ENCODE measurements around the gene NFIA.

Gene NFIA

DNA sequence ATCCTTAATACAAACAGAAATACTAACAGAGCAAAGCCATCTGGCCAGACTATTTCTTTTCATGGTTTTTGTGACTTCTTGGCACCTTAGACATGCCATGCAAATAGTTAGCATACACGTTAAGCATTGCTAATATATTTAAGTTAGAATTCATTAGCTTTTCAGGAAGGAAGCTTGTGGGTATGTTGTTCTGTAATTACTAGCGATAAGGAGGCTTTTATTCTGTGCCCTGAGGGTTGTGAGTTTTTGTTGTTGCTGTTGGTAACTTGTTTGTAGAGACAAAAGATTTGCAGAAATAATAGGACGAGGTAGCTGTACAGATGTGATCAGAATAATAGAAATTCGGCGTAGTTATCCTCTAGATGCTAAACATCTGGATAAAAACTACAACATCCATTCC, 337.3 kb downstream of the NFIA start:
- no peak for DNase-seq

DNA sequence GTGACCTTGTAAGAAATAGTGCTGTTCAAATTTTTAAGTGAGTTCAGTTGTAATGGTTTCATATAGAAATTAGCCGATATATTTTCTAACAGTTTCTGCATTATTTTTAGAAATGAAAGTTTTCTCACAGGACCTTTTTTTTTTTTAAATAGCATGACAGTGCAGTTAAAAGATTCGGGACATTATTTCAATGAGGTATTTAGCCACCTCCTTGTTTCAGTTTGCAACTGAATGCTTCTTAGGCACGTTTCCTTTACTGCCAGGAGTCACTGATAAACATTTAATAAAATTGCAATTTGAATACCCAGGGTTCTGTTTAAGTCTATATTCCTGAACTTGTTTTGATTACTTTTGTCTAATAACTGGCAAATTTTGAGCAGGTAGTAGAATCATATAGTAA, 337.9 kb downstream of the NFIA start:
- no peak for DNase-seq

GRCh38 chr1:61420909-61421835, 338.8 kb downstream of the NFIA start:
- no peak for DNase-seq

- DNase-seq = no peak
Measured at GRCh38 chr1:61423643-61424042, 341.3 kb downstream of the NFIA start.

GRCh38 chr1:61424382-61424781, 342.0 kb downstream of the NFIA start:
- no peak for DNase-seq

DNA sequence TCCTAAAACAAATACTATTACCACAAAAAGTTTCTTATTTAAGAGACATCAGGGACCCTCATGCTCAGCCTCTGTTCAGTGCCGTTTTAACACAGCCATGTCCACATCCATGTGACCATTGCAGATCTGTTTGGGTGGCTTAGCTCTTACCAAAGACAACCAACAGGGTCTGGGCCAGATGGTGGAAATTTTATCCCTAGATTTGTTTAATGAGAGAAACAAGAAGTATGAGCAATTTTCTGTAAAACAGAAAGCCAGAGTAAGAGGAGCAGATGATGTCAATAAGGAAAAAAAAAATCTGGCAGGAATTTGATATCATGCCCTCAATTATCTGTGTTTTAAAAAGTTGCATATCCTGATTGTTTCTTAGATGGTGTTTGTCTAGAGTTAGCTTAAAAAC, 342.7 kb downstream of the NFIA start:
- DNase-seq = no peak

DNA sequence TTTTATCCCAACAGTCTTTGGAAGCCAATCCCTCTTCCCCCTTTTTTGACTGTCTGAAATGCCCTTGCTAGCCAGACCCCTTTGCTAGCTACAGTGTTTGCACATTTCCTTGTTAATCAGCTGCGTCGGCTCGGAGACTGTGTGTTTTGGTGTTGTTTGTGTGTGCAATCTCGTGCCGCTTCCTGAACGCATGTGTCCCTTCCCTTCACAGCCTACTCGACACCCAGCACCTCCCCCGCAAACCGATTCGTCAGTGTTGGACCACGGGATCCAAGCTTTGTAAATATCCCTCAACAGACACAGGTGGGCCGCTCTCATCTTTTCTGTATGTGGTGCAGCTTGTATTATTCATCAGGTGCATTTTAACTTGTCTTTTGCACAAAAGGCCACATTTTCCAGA, 343.9 kb downstream of the NFIA start:
- no peak for DNase-seq

DNA sequence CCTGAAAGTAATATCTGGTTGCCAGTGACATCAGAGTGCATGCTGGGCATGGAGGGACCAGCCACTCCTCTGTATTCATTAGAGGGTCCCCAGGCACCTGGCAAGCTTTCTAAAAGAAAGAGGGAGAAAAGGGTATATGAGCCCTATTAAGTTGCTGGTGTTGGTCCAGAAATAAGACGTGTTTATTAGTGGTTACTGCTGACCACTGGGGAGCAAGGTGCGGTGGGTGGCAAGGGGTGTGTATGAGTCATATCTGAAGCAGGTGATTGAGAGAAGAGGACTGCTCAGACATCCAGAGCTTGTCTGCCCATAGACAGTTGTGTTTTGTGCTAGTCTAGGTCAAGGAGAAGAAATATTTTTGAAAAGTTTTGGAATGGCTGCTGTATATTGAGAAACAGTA, 344.5 kb downstream of the NFIA start:
- no peak for DNase-seq

- DNase-seq = no peak
Measured at GRCh38 chr1:61427510-61427909, 345.1 kb downstream of the NFIA start.

- DNase-seq = no peak
Measured at GRCh38 chr1:61428146-61428545, 345.8 kb downstream of the NFIA start.

- DNase-seq = no peak
Measured at GRCh38 chr1:61432616-61433388, 350.4 kb downstream of the NFIA start.

DNA sequence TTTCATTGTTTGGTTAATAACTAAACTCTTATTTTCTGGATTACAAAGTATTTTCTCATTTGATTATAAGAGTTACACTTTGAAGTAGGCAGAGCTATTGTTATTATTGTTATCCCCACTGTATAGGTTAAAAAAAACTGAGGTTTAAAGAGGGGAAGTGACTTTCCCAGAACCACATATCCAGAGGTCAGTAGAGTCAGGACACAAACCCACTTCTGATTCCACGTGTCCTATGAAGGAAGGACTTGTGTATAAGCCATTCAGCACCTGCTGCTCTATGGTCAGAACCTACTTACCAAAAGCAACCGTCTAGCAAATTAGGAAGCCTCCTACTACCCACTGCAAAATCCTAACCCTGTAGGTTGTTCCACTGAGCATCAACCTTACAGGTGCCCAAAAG, 351.3 kb downstream of the NFIA start:
- no peak for DNase-seq

DNA sequence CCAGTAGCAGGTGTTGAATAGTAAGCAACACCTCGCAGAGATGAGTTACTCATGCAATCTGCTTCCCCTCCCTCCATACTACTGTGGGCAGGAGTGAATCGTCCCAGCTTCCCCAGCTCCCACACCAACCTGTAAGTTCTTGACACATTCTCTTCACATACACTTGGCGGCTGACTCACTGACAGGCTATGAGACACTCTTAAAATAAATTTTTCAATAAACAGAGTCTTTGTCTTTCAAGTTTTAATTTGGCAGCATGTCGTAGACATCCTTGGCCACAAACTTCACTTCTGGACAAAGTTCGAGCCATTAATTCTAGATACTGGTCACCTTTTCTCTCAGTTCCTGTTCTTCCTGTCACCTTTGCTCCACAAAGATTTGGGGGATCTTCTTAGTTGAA, 351.9 kb downstream of the NFIA start:
- DNase-seq = no peak

GRCh38 chr1:61435226-61435625, 352.9 kb downstream of the NFIA start:
- no peak for DNase-seq

- no peak for DNase-seq
Measured at GRCh38 chr1:61436016-61436415, 353.7 kb downstream of the NFIA start.

DNA sequence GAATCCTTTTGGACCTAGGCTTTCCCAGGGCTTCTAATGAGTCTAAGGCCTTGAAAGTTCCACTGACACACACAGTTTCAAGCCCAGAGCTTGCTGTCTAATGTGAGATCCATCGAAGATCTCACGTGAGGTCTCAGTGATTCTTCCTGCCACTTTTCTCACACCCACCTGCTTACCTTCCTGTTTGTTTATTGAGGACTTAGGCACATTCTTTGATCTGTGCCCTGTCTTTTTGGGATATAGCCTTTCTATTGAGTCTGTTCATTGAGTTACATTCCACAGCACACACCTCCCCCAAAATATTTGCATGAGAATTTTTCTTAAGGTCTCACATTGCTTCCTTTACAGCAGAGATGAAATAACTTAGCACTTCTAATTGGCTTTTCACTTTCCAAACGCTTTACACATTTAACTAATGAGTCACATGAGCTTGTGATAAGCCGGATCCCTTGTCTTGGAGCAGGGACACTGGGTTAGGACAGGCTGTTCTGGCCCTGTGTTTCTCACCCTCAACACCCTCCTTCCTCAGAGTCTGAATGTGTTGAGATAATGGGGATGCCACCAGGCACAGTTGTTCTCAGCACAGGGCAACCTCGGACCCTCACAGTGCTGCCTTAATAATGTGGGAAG, 354.2 kb downstream of the NFIA start:
- no peak for DNase-seq

GRCh38 chr1:61439234-61439633, 356.9 kb downstream of the NFIA start:
- DNase-seq = no peak

- DNase-seq = no peak
Measured at GRCh38 chr1:61441723-61442262, 359.4 kb downstream of the NFIA start.

GRCh38 chr1:61442544-61442943, 360.2 kb downstream of the NFIA start:
- no peak for DNase-seq

DNA sequence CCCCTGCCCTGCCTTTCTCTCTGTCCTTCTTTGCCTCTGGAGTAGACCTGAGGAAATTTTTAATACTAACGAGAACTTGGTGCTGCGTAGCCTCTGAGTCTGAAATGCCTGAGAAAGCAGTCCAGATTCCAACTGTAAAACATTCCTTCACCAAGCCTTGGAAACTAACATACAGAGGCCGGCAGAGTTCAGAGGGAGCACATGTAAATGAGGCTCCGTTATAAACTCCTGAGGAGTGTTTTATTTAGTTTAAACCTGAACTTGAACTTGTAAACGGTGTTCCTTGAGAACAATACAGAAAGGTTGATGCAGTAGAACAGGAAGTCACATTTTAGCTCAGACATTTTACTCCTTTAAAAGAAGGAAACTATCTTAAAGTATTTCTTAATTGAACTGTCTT, 361.9 kb downstream of the NFIA start:
- DNase-seq = no peak

- no peak for DNase-seq
Measured at GRCh38 chr1:61445269-61445825, 363.0 kb downstream of the NFIA start.

DNA sequence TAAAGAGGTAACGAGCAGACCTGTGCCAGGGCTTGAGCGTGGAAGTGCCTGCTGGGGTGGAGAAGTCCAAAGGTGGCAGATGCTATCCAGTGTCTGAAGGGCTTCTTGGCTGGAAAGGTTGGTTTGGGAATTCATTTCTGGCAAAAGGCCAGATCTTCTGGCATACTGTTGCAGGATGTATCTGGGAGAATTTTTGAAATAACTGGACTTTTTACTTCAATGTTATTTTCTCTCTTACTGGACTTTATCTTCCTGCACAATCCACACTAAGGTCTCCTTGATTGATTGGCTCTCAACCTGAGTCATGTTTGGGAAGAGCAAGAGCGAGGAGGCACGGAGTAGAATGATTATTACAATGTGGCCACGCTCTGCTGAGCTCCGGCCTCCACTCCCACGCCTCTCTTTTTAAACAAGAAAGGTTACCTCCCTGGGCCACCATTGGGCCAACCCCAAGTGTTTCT, 364.2 kb downstream of the NFIA start:
- DNase-seq = no peak

Measured in activated CD8-positive, alpha-beta memory T cell treated with anti-CD3 and anti-CD28 coated beads, Interleukin-2, amount 50 U/mL, for 48 hours (primary cell).